ENCODE data around the gene CDK1. TPM values are rescaled to one million over a fixed set of nuclear protein-coding genes. Genes with fewer than 3 reads are reported as not detected.

The CDK1 gene
- total RNA-seq, 1 experiment from 2014 or later, result 78.9 TPM

DNA sequence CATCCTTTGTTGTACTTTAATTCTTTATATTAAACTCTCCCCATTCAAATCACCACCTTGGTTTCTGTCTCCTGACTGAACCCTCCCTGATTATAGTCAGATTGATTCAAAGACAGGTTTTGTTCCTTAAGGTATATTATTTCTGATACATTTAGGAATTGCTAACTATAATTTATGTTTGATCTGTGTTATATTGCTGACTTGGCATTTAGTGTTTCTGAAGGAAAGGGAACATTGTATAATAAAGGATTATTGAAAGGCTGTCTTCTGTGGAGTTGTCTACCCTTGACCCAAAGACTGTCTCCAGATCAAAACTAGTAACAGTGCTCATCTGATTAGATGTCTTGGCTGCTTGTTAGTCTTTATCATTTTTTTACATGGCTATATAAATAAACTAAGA, 10.3 kb downstream of the CDK1 start:
- Mint-ChIP-seq H3K36me3 (ENCODE audit: insufficient read depth in 1 of 3, low read depth in 3 of 3) (peaks cover 68 to 98% (median 90%) of the 10 kb centered on the region in 3 experiments; a peak in 6 of 7 replicates), H3K4me3 (no peak overlapping the region), H3K27ac (peak overlapping the region in 1 of 3 experiments; percentile 44; a peak in 2 of 7 replicates), H3K27me3 (ENCODE audit: low read depth) (no peaks in the 10 kb centered on the region), H3K9me3 (no peaks in the 10 kb centered on the region), H3K4me1 (peaks cover 5 to 7% of the 10 kb centered on the region in 2 experiments)
- Histone ChIP-seq H3K4me1 (ENCODE audit: insufficient read depth, low read length) (no peaks in the 10 kb centered on the region), H2AFZ (ENCODE audit: low read length) (no peak overlapping the region), H2BK15ac (ENCODE audit: low read depth, low read length) (no peak overlapping the region), H2BK12ac (ENCODE audit: insufficient read length, low read depth, low read length) (no peak overlapping the region), H3K14ac (ENCODE audit: insufficient read depth, low read length) (no peak overlapping the region), H3K79me2 (ENCODE audit: insufficient read depth, low read length) (peaks cover 11% of the 10 kb centered on the region; the same call in 1 of the 2 replicates), H2BK20ac (ENCODE audit: low read depth, low read length, poor library complexity, severe bottlenecking) (no peak overlapping the region), H3K79me1 (ENCODE audit: insufficient read depth, low read depth, low read length, poor library complexity, severe bottlenecking) (peaks cover 5% of the 10 kb centered on the region), H2AK5ac (ENCODE audit: insufficient read length, low read length) (no peak overlapping the region), H3K56ac (ENCODE audit: insufficient read length, low read depth, low read length) (no peak overlapping the region), H3T11ph (ENCODE audit: low read length) (no peak overlapping the region), H2BK5ac (ENCODE audit: insufficient read length, low read length) (no peak overlapping the region), H2BK120ac (ENCODE audit: low read depth, low read length, poor library complexity, severe bottlenecking) (no peak overlapping the region), H3K27me3 (ENCODE audit: insufficient read depth, low read length) (no peaks in the 10 kb centered on the region), H3K27ac (ENCODE audit: insufficient read length, low read depth, low read length) (no peak overlapping the region), H4K91ac (ENCODE audit: insufficient read length, low read depth, low read length) (no peak overlapping the region), H3K23me2 (ENCODE audit: insufficient read length, low read depth, low read length, poor library complexity, severe bottlenecking) (no peaks in the 10 kb centered on the region), H3K4me2 (ENCODE audit: insufficient read depth, insufficient read length, low read length) (no peak overlapping the region), H4K5ac (ENCODE audit: insufficient read length, low read depth, low read length) (no peak overlapping the region), H4K8ac (replicated peaks; ENCODE audit: insufficient read length, low read depth, low read length) (no peak overlapping the region), H3K9ac (ENCODE audit: extremely low read depth, insufficient read length, low read length) (no peak overlapping the region), H4K20me1 (ENCODE audit: control insufficient read depth, insufficient read depth, insufficient read length) (no peaks in the 10 kb centered on the region), H3K23ac (ENCODE audit: insufficient read length, low read depth, low read length) (no peak overlapping the region), H3K4ac (ENCODE audit: low read depth, low read length) (no peak overlapping the region), H3K18ac (ENCODE audit: insufficient read length, low read depth, low read length) (no peak overlapping the region), H3K9me3 (ENCODE audit: control insufficient read depth, low read depth, low read length) (no peaks in the 10 kb centered on the region)
- TF ChIP-seq, protein P1, sequence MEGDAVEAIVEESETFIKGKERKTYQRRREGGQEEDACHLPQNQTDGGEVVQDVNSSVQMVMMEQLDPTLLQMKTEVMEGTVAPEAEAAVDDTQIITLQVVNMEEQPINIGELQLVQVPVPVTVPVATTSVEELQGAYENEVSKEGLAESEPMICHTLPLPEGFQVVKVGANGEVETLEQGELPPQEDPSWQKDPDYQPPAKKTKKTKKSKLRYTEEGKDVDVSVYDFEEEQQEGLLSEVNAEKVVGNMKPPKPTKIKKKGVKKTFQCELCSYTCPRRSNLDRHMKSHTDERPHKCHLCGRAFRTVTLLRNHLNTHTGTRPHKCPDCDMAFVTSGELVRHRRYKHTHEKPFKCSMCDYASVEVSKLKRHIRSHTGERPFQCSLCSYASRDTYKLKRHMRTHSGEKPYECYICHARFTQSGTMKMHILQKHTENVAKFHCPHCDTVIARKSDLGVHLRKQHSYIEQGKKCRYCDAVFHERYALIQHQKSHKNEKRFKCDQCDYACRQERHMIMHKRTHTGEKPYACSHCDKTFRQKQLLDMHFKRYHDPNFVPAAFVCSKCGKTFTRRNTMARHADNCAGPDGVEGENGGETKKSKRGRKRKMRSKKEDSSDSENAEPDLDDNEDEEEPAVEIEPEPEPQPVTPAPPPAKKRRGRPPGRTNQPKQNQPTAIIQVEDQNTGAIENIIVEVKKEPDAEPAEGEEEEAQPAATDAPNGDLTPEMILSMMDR (conservative IDR thresholded peaks at IDR 0.05), result no peak
- no peak for DNase-seq
